NCI-H2081 (cell line): ENCODE data around the gene SELL.
"Not testable (repeated sequence)": the region's sequence is repeated elsewhere in the genome, so short reads cannot be mapped to it uniquely, and the experiment has no call there.

Experiments used
- DNase-seq, 2 experiments: peaks; one replicate each; lab custom pipeline; 2025; lab: John Stamatoyannopoulos, UW

SELL gene

GRCh38 chr1:169704797-169705196 is 6.6 kb downstream of the SELL start:
- no peak for DNase-seq

- DNase-seq, result no peak
Observed at GRCh38 chr1:169701261-169702005, 10.0 kb downstream of the SELL start.

- no peak for DNase-seq
Observed at GRCh38 chr1:169699707-169700106, 11.7 kb downstream of the SELL start.

DNA sequence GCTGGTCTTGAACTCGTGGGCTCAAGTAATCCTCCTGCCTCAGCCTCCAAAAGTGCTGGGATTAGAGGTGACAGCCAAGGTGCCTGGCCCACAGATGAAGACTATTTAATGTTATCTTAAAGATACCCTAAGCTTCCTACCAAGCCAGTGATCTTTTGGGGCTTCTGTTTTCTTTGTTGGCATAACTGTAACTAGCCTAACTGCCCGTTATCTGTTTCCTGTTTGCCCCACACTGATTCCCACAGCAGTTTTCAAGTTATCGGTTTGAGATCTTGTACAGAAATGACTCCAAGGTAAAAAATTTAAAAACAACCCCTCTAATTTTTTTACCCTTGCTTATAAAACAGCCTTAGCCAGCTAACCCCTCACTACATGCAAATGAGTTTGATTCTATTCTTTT is 12.4 kb downstream of the SELL start:
- DNase-seq, result no peak

DNA sequence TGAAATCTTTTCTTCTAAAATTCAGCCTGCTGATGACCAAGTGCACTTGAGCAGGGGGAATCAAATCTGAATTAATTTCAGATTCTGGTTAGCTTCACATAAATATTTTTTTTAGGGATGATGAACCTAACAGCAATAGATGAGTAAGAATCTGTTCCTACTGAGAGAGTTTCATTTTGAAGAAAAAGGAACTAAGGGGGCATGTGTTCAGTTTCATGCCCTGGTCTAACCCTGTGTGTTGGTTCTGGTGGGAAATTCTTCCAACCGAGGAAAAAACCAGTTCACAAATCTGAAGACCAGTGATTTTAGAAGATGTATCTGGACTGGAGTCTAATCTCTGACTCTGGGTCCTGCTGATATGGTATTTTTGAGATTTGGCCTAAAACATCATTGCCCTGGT is 13.7 kb downstream of the SELL start:
- no peak for DNase-seq

DNA sequence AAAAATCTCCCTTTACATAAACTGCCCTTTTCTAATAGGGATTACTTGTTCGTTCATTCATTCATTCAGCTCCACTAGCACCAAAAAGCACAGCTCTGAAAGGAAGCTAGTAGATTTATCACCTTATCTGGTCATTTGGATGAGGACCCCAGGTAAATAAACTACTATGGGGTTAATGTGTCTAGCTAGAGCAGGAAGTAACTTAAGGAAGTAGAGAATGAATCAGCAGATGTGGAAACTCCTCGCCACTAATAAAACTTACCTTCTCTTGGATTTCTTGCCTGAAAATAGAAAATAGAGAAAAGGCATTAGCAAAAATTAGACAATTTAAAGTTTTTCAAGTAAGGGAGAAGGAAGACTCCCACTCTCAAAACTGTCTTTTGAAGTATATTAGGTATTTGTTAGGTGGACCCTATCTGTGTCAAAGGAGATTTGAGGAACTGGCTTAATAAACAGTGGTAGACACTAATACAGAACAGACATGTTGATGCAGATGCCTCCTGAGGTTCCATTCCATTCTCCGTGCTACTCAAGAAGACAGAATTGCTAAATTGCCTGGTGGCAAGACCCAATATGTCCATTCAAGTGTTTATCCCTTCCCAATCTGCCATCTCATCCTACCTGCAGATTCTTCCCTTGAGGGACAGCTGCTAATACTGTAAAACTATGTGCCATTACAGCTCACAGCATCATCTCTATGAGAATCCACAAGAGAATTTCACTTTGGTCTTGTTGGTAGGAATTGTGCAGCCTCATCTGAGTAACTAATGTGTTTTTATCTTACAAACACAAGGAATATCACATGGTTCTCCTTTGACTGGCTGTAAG is 14.9 kb downstream of the SELL start:
- no peak for DNase-seq

GRCh38 chr1:169694304-169695075 is 16.9 kb downstream of the SELL start:
- no peak for DNase-seq

DNA sequence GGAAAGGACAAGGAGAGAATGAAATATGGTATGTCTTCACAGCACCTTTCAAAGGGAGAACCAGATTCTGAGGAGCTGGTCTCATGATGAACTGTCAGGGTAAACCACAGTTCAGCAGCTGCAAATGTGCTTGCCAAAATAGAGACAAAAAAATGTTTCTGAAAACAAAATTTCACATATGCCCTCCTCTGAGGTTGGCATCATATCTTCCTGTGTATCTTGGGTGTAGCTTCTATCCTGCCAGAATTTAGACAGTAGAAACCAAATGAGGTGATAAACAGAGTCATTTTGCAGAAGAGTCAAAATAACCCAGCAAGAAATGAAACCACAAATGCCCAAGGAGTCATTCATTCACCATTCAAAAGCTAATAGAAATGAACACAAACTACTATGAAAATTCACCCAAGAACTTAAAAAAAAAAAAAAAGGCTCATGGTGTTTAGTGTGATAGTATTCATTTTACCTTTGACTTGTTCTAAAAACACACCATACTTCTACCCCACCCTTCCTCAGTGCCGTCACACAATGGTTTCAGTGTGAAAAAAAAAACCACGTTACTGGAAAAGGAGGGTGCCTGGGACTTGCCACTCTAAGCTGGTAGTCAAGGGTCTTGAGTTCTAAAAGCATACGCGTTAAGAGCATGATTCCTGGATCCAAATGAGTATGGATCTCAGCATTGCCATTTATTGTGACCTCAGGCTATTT is 18.5 kb downstream of the SELL start:
- DNase-seq, result no peak

DNA sequence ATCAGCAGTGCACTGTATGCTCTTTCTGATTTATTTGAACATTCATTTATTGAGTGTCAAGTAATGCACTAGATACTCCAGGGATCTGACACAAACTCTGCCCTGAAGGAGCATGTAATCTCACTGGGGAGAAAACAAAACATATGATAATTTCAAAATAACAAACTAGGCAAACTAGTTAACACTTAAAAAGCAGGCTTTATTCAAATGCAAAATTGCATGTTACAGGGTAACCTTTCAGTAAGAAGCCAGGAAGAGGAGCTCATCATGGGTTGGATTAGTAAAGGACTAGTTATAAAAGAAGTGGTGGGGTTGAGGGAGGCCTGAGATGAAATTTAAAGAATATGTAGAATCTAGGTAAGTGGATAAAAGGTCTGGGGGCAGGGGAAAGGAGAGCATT is 20.9 kb downstream of the SELL start:
- no peak for DNase-seq

DNA sequence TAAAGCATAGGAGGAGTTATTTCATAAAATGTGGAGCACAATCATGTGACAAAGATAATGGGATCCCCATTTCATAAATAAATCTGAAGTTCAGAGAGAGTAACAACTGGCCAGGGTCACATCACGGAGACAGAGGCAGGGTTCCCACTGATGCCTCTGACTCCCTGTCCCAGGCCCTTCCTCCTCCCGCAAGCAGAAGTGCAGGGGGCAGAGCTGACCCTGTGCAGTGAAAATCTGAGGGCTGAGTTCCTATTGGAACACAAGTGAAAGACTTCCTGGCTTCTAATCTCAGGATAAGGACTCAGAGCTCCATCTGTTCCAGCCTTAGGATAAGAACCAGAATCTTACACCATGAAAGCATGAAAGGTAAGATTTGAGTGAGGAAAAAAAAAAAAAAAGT is 22.0 kb downstream of the SELL start:
- no peak for DNase-seq

DNA sequence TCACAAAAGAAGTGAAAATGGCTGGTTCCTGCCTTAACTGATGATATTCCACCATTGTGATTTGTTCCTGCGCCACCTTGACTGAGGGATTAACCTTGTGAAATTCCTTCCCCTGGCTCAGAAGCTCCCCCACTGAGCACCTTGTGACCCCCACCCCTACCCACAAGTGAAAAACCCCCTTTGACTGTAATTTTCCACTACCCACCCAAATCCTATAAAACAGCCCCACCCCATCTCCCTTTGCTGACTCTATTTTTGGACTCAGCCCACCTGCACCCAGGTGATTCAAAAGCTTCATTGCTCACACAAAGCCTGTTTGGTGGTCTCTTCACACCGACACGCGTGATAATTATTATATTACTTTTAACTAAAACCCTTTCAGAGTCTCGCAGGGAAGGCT is 23.0 kb downstream of the SELL start:
- not testable (repeated sequence) for DNase-seq

- DNase-seq, result no peak
Observed at GRCh38 chr1:169683661-169684060, 27.8 kb downstream of the SELL start.

GRCh38 chr1:169683168-169683567 is 28.3 kb downstream of the SELL start:
- not testable (repeated sequence) for DNase-seq

DNA sequence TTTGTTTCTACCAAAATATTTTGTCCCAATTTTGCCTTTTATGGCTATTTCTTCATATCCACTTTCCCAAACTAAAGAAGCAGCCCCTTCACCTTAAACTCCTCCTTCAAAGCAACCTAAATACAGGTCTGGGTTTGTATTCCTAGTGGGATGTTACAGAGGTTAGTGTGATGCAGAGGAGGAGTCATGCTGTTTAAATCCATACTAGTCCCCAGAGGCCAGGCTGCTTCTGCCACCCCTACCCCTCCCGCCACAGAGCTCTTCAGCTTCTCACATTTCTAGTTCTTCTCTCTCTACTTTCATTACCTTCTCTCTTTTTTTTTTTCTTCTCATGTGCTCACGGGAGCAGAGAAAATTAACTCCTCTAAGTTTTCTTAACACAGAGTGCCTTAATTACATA is 29.3 kb downstream of the SELL start:
- no peak for DNase-seq

DNA sequence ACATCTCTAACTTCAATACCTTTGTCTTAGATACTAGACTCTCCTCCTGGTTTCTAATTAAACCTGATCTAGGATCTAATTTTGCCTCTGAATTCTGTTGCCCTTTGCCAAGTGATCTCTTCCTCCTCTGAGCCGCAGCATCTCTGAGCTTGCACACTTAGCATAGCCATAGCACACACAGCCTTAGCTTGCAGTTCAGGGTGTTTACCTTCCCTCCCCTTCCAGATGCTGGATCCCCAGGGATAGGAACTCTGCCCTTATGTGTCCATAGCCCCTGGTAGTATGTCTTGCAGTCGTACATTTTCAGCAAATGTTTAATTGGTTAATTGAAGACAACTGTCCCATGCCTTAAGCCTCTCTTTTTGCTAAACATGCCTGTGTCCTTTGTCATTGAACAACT is 30.3 kb downstream of the SELL start:
- no peak for DNase-seq

- no peak for DNase-seq
Observed at GRCh38 chr1:169680377-169681019, 30.9 kb downstream of the SELL start.

DNA sequence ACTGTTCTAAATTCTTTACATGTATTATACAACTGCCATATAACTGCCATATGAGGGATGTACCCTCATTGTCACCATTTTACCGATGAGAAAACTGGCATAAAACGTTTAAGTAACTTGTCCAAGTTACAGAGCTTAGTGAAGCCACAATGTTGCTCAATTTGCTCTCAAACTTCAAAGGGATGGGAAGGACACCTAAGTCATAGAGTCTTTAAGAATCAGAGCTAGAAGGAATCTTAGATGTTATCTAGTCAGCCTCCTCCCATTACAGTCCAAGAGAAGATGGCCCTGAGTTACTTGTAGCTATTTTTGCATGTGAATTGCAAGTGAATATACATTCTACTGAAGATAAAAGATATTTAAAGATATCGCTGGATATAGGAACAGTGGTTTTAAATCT is 31.7 kb downstream of the SELL start:
- no peak for DNase-seq

DNA sequence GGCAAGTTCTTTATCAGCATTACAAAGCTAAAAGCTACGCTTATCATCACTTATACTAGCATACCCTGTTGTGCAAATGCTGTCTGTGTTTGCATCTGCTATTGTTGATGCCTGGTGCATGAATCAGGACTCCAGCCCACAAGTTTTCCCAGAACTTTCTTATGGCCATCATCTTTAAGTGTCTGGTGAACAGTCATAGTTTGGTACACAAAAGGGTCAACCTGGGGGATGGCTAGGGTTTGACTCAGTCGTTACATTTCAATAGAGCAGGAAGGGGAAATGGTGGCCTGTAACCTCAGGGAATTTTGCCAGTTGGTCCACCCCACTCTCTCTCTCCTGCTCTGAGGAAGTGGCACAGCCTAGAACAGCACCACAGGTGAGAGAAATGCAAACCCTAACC is 35.4 kb downstream of the SELL start:
- DNase-seq, result no peak

DNA sequence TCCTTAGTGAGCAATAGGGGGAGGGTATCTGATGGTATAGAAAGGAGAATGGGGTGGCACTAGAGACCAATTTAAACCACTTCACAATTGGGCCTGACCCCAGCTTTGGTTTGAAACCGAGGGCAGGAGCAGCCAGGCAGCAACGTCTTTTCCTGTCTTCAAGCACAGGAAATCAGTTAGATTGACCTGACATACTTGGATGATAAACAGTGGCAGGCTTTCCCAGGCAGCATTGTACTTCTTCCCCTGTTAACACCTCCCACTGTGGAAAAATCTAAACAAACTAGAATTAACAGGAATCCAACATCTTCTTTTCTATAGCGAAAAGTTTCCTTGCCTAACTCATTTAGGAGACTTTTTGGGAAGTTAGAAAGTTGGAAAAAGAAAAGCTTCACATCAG is 40.6 kb downstream of the SELL start:
- DNase-seq, result no peak

DNA sequence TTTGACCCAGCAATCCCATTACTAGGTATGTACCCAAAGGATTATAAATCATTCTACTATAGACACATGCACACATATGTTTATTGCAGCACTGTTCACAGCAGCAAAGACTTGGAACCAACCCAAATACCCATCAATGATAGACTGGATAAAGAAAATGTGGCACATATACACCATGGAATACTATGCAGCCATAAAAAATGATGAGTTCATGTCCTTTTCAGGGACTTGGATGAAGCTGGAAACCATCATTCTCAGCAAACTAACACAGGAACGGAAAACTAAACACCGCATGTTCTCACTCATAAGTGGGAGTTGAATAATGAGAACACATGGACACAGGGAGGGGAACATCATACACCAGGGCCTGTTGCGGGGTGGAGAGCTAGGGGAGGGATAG is 41.2 kb downstream of the SELL start:
- not testable (repeated sequence) for DNase-seq
